ENCODE results near the gene POLR1A. TPM values are rescaled to one million over a fixed set of nuclear protein-coding genes. Genes with fewer than 3 reads are reported as not detected.
A peak's percentile ranks its signal among the peaks of the same experiment; 100 is the strongest.

Gene POLR1A
- total RNA-seq (10 to 100 TPM; 27.0 to 41.6 (median 36.8) TPM), polyA plus RNA-seq (10 to 100 TPM in 2 of 3 donors, 1 to 10 TPM in 1; 6.1 to 15.1 (median 11.9) TPM)
- long read RNA-seq, donor 1, partial matches to known transcripts, result 5 of 12 reads
- long read RNA-seq, donor 1, other reads (novel, unspliced or antisense), result 7 of 12 reads
- long read RNA-seq, donor 2, partial matches to known transcripts, result 25 of 35 reads
- long read RNA-seq, donor 2, other reads (novel, unspliced or antisense), result 10 of 35 reads

GRCh38 chr2:86105252-86105968 is at the start of gene POLR1A:
TSS of gene POLR1A (minus strand) at chr2:86105886. CDS start at chr2:86105776, 110 bp downstream.
- no peaks in the 10 kb centered on the region for H3K27me3 ChIP-seq (ENCODE audit: insufficient read depth in 3 of 3, low read length in 2 of 3)
- ATAC-seq, result peak; percentile 91 to 93 (median 92)

GRCh38 chr2:86150502-86150901 is 44.8 kb upstream of the POLR1A start:
- Histone ChIP-seq H3K4me1 (no peaks in the 10 kb centered on the region), H3K27me3 (ENCODE audit: insufficient read depth in 3 of 3, low read length in 2 of 3) (no peaks in the 10 kb centered on the region), H3K36me3 (ENCODE audit: insufficient read depth in 1 of 2, low read depth in 1 of 2) (peaks cover 5 to 87% of the 10 kb centered on the region in 2 donors), H3K4me3 (no peak overlapping the region), H3K9me3 (no peaks in the 10 kb centered on the region), H3K27ac (no peak overlapping the region)
- DNase-seq (no peak), ATAC-seq (no peak)
- WGBS, 3 donors, result 85 to 93% (median 93%) methylated on average over 2 of the region's 2 CpGs
- no peak for TF ChIP-seq CTCF (IDR thresholded peaks at IDR 0.05)
- intact Hi-C loops (cut with DNase I), result loop anchor here in 1 of 2 donors (5.0 kb wide), 1 partner anchor 38 kb away; no protein-coding TSS in a partner anchor

More at GRCh38 chr2:86105252-86105968, at the start of gene POLR1A:
- Histone ChIP-seq H3K4me1 (peaks cover 45% of the 10 kb centered on the region), H3K27ac (peak within 1 kb of the TSS; percentile 86), H3K36me3 (ENCODE audit: insufficient read depth in 1 of 2, low read depth in 1 of 2) (peaks cover 6 to 45% of the 10 kb centered on the region in 2 donors), H3K4me3 (peak within 1 kb of the TSS; percentile 77), H3K9me3 (no peaks in the 10 kb centered on the region)
- peak; percentile 88 to 94 for DNase-seq
- WGBS, 3 donors, result 0% methylated on average over 37 to 38 of the region's 38 CpGs
- peak; percentile 4 for TF ChIP-seq CTCF (IDR thresholded peaks at IDR 0.05)
- intact Hi-C loops (cut with DNase I), result no loop called here

GRCh38 chr2:86147793-86148192 is 42.1 kb upstream of the POLR1A start:
- WGBS, 3 donors, result 84 to 88% (median 88%) methylated on average over 2 of the region's 2 CpGs
- intact Hi-C loops (cut with DNase I), result no loop called here
- H3K36me3 ChIP-seq (ENCODE audit: insufficient read depth in 1 of 2, low read depth in 1 of 2), result peaks cover 19 to 98% of the 10 kb centered on the region in 2 donors
- H3K9me3 ChIP-seq, result no peaks in the 10 kb centered on the region
- ATAC-seq, result no peak
- no peak for DNase-seq
- H3K4me1 ChIP-seq, result no peaks in the 10 kb centered on the region
- TF ChIP-seq CTCF (IDR thresholded peaks at IDR 0.05), result no peak
- H3K27me3 ChIP-seq (ENCODE audit: insufficient read depth in 3 of 3, low read length in 2 of 3), result no peaks in the 10 kb centered on the region
- H3K27ac ChIP-seq, result no peak overlapping the region
- H3K4me3 ChIP-seq, result no peak overlapping the region

- WGBS, 3 donors, result 86 to 91% (median 89%) methylated on average over 14 of the region's 14 CpGs
- peaks cover 28 to 100% of the 10 kb centered on the region in 2 donors for H3K36me3 ChIP-seq (ENCODE audit: insufficient read depth in 1 of 2, low read depth in 1 of 2)
- intact Hi-C loops (cut with DNase I), result no loop called here
- H3K27ac ChIP-seq, result no peak overlapping the region
- no peak for ATAC-seq
- H3K4me1 ChIP-seq, result no peaks in the 10 kb centered on the region
- no peak overlapping the region for H3K4me3 ChIP-seq
- H3K9me3 ChIP-seq, result no peaks in the 10 kb centered on the region
- no peaks in the 10 kb centered on the region for H3K27me3 ChIP-seq (ENCODE audit: insufficient read depth in 3 of 3, low read length in 2 of 3)
- no peak for TF ChIP-seq CTCF (IDR thresholded peaks at IDR 0.05)
- no peak for DNase-seq
Measured at GRCh38 chr2:86143926-86144685, 38.4 kb upstream of the POLR1A start.

All from psoas muscle (tissue), 8 donors.